ENCODE measurements around the gene PSTPIP2.

- no peak for TF ChIP-seq EZH2 (IDR thresholded peaks at IDR 0.05; ENCODE audit: insufficient read depth, poor library complexity, severe bottlenecking)
- TF ChIP-seq EZH2phosphoT487 (IDR thresholded peaks at IDR 0.05; ENCODE audit: insufficient read depth, low read depth): no peak
Measured at GRCh38 chr18:46007165-46007564, 64.9 kb downstream of the PSTPIP2 start.
